GM23338 (cell line): Measurements from ENCODE around the gene JARID2. TPM values are rescaled to one million over a fixed set of nuclear protein-coding genes. Genes with fewer than 3 reads are reported as not detected.

Experiments used
- ATAC-seq: fragments of 200-7000 bp; cut with Tn5 transposase; 3 replicates; pipeline ENCODE4 v1.9.1; 2020
- DNase-seq: peaks from one replicate; pipeline ENCODE4 v3.0.0-alpha.2; 2015; ENCODE audit warnings: low spot score
- H2AFZ ChIP-seq: fragments of 200-600 bp; sonication (generic); 2 replicates; pipeline ENCODE4 v1.8.0; 2016; ENCODE audit warnings: antibody characterized with exemption, mild to moderate bottlenecking, moderate library complexity
- H3F3A ChIP-seq: fragments of 200-600 bp; sonication (generic); replicated peaks from 2 replicates; pipeline ENCODE4 v1.8.0; 2017; ENCODE audit warnings: antibody characterized with exemption, mixed run types, low read depth
- H3K27ac ChIP-seq: fragments of 200-600 bp; sonication (generic); 2 replicates; pipeline ENCODE4 v1.6.1; 2016; ENCODE audit warnings: low read depth
- H3K27me3 ChIP-seq: fragments of 200-600 bp; sonication (generic); 2 replicates; pipeline ENCODE4 v1.8.0; 2016; ENCODE audit warnings: mild to moderate bottlenecking, mixed run types, moderate library complexity; ENCODE audit not compliant: insufficient read depth
- H3K36me3 ChIP-seq: fragments of 200-600 bp; sonication (generic); 2 replicates; pipeline ENCODE4 v1.8.0; 2016; ENCODE audit warnings: mild to moderate bottlenecking; ENCODE audit not compliant: insufficient read depth
- H3K4me1 ChIP-seq: fragments of 200-600 bp; sonication (generic); 2 replicates; pipeline ENCODE4 v1.8.0; 2016; ENCODE audit warnings: mild to moderate bottlenecking, moderate library complexity; ENCODE audit not compliant: insufficient read depth
- H3K4me2 ChIP-seq: fragments of 200-600 bp; sonication (generic); 2 replicates; pipeline ENCODE4 v1.7.1; 2017; ENCODE audit warnings: mixed run types
- H3K4me3 ChIP-seq: fragments of 200-600 bp; sonication (generic); 2 replicates; pipeline ENCODE4 v1.6.1; 2016; ENCODE audit warnings: mixed run types
- H3K79me2 ChIP-seq: fragments of 200-600 bp; sonication (generic); replicated peaks from 2 replicates; pipeline ENCODE4 v1.8.0; 2017; ENCODE audit warnings: mild to moderate bottlenecking; ENCODE audit not compliant: insufficient read depth
- H3K9me2 ChIP-seq: fragments of 200-600 bp; sonication (generic); 2 replicates; pipeline ENCODE4 v1.8.0; 2017; ENCODE audit not compliant: insufficient read depth
- H4K20me1 ChIP-seq: fragments of 200-600 bp; sonication (generic); replicated peaks from 2 replicates; pipeline ENCODE4 v1.8.0; 2017; ENCODE audit warnings: mild to moderate bottlenecking; ENCODE audit not compliant: insufficient read depth
- H3K27ac Mint-ChIP-seq: 2 replicates; pipeline ENCODE4 v1.8.0; 2020; ENCODE audit warnings: inconsistent platforms, mild to moderate bottlenecking, moderate library complexity, mixed read lengths
- H3K27me3 Mint-ChIP-seq: 3 replicates; pipeline ENCODE4 v1.8.0; 2022; ENCODE audit warnings: low read depth, mild to moderate bottlenecking, moderate library complexity, mixed read lengths, inconsistent platforms; ENCODE audit not compliant: insufficient read depth, poor library complexity
- H3K36me3 Mint-ChIP-seq: 3 replicates; pipeline ENCODE4 v1.8.0; 2021; ENCODE audit warnings: low read depth, mild to moderate bottlenecking, inconsistent platforms, moderate library complexity, mixed read lengths
- H3K4me1 Mint-ChIP-seq: 3 replicates; pipeline ENCODE4 v1.8.0; 2020; ENCODE audit warnings: mild to moderate bottlenecking, inconsistent platforms, mixed read lengths
- H3K4me3 Mint-ChIP-seq: 3 replicates; pipeline ENCODE4 v1.8.0; 2021; ENCODE audit warnings: moderate library complexity, mild to moderate bottlenecking, inconsistent platforms, mixed read lengths
- H3K9me3 Mint-ChIP-seq: 3 replicates; pipeline ENCODE4 v1.8.0; 2020; ENCODE audit warnings: moderate library complexity, mild to moderate bottlenecking, inconsistent platforms, mixed read lengths
- NANOG ChIP-seq: IDR thresholded peaks from 2 replicates; pipeline ENCODE4 v1.6.1; 2016; ENCODE audit warnings: antibody characterized with exemption, borderline replicate concordance
- POLR2AphosphoS5 ChIP-seq: IDR thresholded peaks from 2 replicates; pipeline ENCODE4 v1.6.1; 2016; ENCODE audit warnings: antibody characterized with exemption, low read depth
- ZNF114 ChIP-seq: fragments of 250-450 bp; sonication (Bioruptor Pico); IDR thresholded peaks from 2 replicates; pipeline ENCODE4 v1.5.0; 2020; ENCODE audit warnings: mild to moderate bottlenecking, moderate library complexity
- polyA plus RNA-seq: library from polyadenylated mRNA; unstranded; fragments of >200 nt; fragmentation: Nextera tagmentation; extraction: Ambion mirVana; gene quantifications from 2 replicates; pipeline ENCODE4 v1.2.1, GENCODE V29; 2016
- total RNA-seq: library from RNA; depleted of rRNA; stranded (reverse); fragments of >200 nt; shearing (Covaris generic); gene quantifications from 2 replicates; pipeline ENCODE4 v1.2.3, GENCODE V29; 2014
- TF ChIP-seq, protein P1 (sequence below), 2 experiments: fragments of 200-600 bp in 1 of 2; sonication (generic) in 1 of 2; conservative IDR thresholded peaks; 2 replicates each; pipeline versions ENCODE4 v1.5.1 to v1.6.1; 2016 to 2017; ENCODE audit warnings: antibody characterized with exemption in 2 of 2, low read depth in 2 of 2, mild to moderate bottlenecking in 2 of 2, moderate library complexity in 1 of 2
- TF ChIP-seq, protein P2 (sequence below): fragments of 250-450 bp; sonication (Bioruptor Pico); IDR thresholded peaks from 2 replicates; pipeline ENCODE4 v1.5.0; 2020; ENCODE audit warnings: mild to moderate bottlenecking, moderate library complexity
- TF ChIP-seq, protein P3 (sequence below): IDR thresholded peaks from one replicate; pipeline ENCODE4 v1.6.1; 2018; ENCODE audit warnings: antibody characterized with exemption; ENCODE audit not compliant: unreplicated experiment

Gene JARID2
- total and polyA plus RNA-seq, 2 experiments from 2014 or later = 92.8 to 196 TPM

DNA sequence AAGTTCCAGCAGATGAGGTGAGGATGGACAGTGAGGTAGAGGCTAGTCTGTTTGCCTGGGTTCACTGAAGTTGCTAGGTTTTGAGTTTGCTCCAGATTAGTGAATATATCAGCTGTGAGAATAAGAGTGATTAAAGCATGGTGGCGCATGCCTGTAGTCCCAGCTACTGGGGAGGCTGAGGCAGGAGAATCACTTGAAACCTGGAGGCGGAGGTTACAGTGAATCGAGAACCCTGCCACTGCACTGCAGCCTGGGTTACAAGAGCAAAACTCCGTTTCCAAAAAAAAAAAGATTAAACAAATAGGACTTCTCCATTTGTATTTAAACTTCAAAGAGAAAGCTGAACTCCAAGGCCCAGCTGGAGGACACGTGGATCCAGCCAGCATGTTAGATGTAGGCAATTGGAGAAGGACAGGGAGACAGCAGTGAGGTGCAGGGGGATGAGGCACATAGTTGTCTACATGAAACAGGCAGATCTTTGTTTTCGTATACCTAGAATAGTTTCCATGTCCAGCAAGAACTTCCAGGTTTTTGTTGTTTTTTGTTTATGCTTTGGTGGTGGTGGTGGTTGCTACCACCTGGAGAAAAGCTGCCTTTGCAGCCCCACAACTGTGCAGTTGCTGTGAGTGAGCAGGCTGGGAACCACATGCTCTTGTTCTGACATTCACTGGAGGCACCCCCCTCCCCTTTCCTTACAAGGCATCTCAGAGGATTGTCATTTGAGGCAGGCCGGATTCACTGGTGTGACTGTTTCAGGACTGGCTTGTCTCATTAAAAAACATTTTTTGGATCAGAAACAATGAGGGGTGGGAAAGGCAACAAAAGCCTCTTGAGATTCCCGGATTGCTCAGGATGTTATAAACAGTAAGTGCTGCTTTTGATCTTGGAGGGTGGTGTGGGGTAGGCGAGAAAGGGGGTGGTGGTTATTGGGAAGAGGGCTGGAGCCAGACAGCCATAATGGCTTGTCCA, 72.3 kb downstream of the JARID2 start:
- H3K4me1 Mint-ChIP-seq = peaks cover 93% of the 10 kb centered on the region
- ATAC-seq = peak; percentile 42
- DNase-seq = no peak

More for the DNA sequence above, 72.3 kb downstream of the JARID2 start:
- Histone ChIP-seq H3K27ac (peak overlapping the region; percentile 28; the same call in 1 of the 2 replicates), H4K20me1 (peaks cover 99% of the 10 kb centered on the region), H3K4me3 (no peak overlapping the region; the same call in 1 of the 2 replicates), H3K4me2 (peak overlapping the region; percentile 61), H3K4me1 (peaks cover 100% of the 10 kb centered on the region), H3K79me2 (peaks cover 100% of the 10 kb centered on the region), H2AFZ (no peak overlapping the region), H3K27me3 (no peaks in the 10 kb centered on the region), H3F3A (peaks cover 31% of the 10 kb centered on the region), H3K36me3 (no peaks in the 10 kb centered on the region), H3K9me2 (no peaks in the 10 kb centered on the region)
- Mint-ChIP-seq H3K4me3 (peak overlapping the region; percentile 13; the same call in 2 of the 3 replicates), H3K27me3 (peaks cover 19% of the 10 kb centered on the region), H3K9me3 (no peaks in the 10 kb centered on the region), H3K36me3 (peaks cover 8% of the 10 kb centered on the region; the same call in 2 of the 3 replicates), H3K27ac (no peak overlapping the region)
- TF ChIP-seq, protein P1, sequence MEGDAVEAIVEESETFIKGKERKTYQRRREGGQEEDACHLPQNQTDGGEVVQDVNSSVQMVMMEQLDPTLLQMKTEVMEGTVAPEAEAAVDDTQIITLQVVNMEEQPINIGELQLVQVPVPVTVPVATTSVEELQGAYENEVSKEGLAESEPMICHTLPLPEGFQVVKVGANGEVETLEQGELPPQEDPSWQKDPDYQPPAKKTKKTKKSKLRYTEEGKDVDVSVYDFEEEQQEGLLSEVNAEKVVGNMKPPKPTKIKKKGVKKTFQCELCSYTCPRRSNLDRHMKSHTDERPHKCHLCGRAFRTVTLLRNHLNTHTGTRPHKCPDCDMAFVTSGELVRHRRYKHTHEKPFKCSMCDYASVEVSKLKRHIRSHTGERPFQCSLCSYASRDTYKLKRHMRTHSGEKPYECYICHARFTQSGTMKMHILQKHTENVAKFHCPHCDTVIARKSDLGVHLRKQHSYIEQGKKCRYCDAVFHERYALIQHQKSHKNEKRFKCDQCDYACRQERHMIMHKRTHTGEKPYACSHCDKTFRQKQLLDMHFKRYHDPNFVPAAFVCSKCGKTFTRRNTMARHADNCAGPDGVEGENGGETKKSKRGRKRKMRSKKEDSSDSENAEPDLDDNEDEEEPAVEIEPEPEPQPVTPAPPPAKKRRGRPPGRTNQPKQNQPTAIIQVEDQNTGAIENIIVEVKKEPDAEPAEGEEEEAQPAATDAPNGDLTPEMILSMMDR (conservative IDR thresholded peaks at IDR 0.05; ENCODE audit: low read depth in 2 of 2) = no peak
- TF ChIP-seq, protein P2, sequence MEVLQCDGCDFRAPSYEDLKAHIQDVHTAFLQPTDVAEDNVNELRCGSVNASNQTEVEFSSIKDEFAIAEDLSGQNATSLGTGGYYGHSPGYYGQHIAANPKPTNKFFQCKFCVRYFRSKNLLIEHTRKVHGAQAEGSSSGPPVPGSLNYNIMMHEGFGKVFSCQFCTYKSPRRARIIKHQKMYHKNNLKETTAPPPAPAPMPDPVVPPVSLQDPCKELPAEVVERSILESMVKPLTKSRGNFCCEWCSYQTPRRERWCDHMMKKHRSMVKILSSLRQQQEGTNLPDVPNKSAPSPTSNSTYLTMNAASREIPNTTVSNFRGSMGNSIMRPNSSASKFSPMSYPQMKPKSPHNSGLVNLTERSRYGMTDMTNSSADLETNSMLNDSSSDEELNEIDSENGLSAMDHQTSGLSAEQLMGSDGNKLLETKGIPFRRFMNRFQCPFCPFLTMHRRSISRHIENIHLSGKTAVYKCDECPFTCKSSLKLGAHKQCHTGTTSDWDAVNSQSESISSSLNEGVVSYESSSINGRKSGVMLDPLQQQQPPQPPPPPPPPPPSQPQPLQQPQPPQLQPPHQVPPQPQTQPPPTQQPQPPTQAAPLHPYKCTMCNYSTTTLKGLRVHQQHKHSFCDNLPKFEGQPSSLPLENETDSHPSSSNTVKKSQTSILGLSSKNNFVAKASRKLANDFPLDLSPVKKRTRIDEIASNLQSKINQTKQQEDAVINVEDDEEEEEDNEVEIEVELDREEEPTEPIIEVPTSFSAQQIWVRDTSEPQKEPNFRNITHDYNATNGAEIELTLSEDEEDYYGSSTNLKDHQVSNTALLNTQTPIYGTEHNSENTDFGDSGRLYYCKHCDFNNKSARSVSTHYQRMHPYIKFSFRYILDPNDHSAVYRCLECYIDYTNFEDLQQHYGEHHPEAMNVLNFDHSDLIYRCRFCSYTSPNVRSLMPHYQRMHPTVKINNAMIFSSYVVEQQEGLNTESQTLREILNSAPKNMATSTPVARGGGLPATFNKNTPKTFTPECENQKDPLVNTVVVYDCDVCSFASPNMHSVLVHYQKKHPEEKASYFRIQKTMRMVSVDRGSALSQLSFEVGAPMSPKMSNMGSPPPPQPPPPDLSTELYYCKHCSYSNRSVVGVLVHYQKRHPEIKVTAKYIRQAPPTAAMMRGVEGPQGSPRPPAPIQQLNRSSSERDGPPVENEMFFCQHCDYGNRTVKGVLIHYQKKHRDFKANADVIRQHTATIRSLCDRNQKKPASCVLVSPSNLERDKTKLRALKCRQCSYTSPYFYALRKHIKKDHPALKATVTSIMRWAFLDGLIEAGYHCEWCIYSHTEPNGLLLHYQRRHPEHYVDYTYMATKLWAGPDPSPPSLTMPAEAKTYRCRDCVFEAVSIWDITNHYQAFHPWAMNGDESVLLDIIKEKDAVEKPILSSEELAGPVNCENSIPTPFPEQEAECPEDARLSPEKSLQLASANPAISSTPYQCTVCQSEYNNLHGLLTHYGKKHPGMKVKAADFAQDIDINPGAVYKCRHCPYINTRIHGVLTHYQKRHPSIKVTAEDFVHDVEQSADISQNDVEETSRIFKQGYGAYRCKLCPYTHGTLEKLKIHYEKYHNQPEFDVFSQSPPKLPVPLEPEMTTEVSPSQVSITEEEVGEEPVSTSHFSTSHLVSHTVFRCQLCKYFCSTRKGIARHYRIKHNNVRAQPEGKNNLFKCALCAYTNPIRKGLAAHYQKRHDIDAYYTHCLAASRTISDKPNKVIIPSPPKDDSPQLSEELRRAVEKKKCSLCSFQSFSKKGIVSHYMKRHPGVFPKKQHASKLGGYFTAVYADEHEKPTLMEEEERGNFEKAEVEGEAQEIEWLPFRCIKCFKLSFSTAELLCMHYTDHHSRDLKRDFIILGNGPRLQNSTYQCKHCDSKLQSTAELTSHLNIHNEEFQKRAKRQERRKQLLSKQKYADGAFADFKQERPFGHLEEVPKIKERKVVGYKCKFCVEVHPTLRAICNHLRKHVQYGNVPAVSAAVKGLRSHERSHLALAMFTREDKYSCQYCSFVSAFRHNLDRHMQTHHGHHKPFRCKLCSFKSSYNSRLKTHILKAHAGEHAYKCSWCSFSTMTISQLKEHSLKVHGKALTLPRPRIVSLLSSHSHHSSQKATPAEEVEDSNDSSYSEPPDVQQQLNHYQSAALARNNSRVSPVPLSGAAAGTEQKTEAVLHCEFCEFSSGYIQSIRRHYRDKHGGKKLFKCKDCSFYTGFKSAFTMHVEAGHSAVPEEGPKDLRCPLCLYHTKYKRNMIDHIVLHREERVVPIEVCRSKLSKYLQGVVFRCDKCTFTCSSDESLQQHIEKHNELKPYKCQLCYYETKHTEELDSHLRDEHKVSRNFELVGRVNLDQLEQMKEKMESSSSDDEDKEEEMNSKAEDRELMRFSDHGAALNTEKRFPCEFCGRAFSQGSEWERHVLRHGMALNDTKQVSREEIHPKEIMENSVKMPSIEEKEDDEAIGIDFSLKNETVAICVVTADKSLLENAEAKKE (CRISPR knock-in tag) = no peak
- TF ChIP-seq ZNF114 (CRISPR knock-in tag) (no peak), POLR2AphosphoS5 (no peak), NANOG (no peak)
- TF ChIP-seq, protein P3, sequence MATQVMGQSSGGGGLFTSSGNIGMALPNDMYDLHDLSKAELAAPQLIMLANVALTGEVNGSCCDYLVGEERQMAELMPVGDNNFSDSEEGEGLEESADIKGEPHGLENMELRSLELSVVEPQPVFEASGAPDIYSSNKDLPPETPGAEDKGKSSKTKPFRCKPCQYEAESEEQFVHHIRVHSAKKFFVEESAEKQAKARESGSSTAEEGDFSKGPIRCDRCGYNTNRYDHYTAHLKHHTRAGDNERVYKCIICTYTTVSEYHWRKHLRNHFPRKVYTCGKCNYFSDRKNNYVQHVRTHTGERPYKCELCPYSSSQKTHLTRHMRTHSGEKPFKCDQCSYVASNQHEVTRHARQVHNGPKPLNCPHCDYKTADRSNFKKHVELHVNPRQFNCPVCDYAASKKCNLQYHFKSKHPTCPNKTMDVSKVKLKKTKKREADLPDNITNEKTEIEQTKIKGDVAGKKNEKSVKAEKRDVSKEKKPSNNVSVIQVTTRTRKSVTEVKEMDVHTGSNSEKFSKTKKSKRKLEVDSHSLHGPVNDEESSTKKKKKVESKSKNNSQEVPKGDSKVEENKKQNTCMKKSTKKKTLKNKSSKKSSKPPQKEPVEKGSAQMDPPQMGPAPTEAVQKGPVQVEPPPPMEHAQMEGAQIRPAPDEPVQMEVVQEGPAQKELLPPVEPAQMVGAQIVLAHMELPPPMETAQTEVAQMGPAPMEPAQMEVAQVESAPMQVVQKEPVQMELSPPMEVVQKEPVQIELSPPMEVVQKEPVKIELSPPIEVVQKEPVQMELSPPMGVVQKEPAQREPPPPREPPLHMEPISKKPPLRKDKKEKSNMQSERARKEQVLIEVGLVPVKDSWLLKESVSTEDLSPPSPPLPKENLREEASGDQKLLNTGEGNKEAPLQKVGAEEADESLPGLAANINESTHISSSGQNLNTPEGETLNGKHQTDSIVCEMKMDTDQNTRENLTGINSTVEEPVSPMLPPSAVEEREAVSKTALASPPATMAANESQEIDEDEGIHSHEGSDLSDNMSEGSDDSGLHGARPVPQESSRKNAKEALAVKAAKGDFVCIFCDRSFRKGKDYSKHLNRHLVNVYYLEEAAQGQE = no peak
